BLaER1 treated with 17β-estradiol and CSF1 and Interleukin-3, amounts not matched to agents 10 nM and 100 nM (cell line): ENCODE measurements around the gene COBL.

Experiments used
- H3K27ac ChIP-seq, 11 experiments: shearing (Covaris generic); formaldehyde crosslinking; 2 replicates each; pipeline ENCODE4 v1.8.1; 2022
- H3K27me3 ChIP-seq, 11 experiments: shearing (Covaris generic); formaldehyde crosslinking; 2 replicates each; pipeline ENCODE4 v1.8.1; 2022
- H3K36me3 ChIP-seq, 11 experiments: shearing (Covaris generic); formaldehyde crosslinking; 2 replicates each; pipeline ENCODE4 v1.8.1; 2022
- H3K4me1 ChIP-seq, 10 experiments: shearing (Covaris generic); formaldehyde crosslinking; 2 replicates each; pipeline ENCODE4 v1.8.1; 2022
- H3K4me2 ChIP-seq, 11 experiments: shearing (Covaris generic); formaldehyde crosslinking; 2 replicates each; pipeline ENCODE4 v1.8.1; 2022
- H3K4me3 ChIP-seq, 10 experiments: shearing (Covaris generic); formaldehyde crosslinking; 2 replicates each; pipeline ENCODE4 v1.8.1; 2022
- H3K9ac ChIP-seq, 11 experiments: shearing (Covaris generic); formaldehyde crosslinking; 2 replicates each; pipeline ENCODE4 v1.8.1; 2022
- H3K9me3 ChIP-seq, 11 experiments: shearing (Covaris generic); formaldehyde crosslinking; replicated peaks in 1 of 11; 2 replicates each; pipeline ENCODE4 v1.8.1; 2022
- H4K20me1 ChIP-seq, 11 experiments: shearing (Covaris generic); formaldehyde crosslinking; 2 replicates each; pipeline ENCODE4 v1.8.1; 2022
- Cebpa-rat ChIP-seq, 11 experiments: shearing (Covaris generic); IDR thresholded peaks; 2 replicates each; pipeline ENCODE4 v1.8.1; 2022

The COBL gene

DNA sequence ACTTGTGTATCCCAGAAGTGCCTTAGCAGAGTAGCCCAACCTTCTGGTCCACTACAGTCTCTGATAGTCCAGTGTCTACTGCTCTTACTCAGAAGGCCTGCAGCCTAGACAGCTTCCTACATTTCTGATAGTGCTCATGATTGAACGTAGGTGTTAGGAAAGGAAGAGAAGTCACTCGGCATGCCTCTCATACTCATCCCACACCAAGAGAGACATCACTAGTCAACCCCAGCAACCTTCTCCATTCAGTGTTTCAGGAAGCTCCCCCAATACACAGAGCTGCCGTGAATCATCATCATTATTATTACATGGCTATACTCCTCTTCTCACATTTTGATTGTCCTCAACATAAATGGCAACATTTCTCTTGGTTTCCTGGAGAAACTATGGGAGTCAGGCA lies 166.4 kb downstream of the COBL start:
- no peak overlapping the region for H3K4me2 ChIP-seq
- no peak for TF ChIP-seq Cebpa-rat (IDR thresholded peaks at IDR 0.05)
- H3K4me3 ChIP-seq = no peak overlapping the region
- no peaks in the 10 kb centered on the region for H4K20me1 ChIP-seq
- H3K27ac ChIP-seq = no peak overlapping the region
- H3K9me3 ChIP-seq = peaks cover 31 to 50% (median 42%) of the 10 kb centered on the region in 11 experiments
- H3K9ac ChIP-seq = no peak overlapping the region
- H3K36me3 ChIP-seq = peaks cover 0 to 19% (median 7%) of the 10 kb centered on the region in 11 experiments; a peak in 8 of 22 replicates
- no peaks in the 10 kb centered on the region for H3K27me3 ChIP-seq
- H3K4me1 ChIP-seq = peaks cover 0 to 44% (median 29%) of the 10 kb centered on the region in 10 experiments; a peak in 14 of 20 replicates

GRCh38 chr7:51148216-51148615 lies 168.4 kb downstream of the COBL start:
- Histone ChIP-seq H3K27ac (no peak overlapping the region), H3K4me1 (peaks cover 6 to 44% (median 30%) of the 10 kb centered on the region in 10 experiments)

DNA sequence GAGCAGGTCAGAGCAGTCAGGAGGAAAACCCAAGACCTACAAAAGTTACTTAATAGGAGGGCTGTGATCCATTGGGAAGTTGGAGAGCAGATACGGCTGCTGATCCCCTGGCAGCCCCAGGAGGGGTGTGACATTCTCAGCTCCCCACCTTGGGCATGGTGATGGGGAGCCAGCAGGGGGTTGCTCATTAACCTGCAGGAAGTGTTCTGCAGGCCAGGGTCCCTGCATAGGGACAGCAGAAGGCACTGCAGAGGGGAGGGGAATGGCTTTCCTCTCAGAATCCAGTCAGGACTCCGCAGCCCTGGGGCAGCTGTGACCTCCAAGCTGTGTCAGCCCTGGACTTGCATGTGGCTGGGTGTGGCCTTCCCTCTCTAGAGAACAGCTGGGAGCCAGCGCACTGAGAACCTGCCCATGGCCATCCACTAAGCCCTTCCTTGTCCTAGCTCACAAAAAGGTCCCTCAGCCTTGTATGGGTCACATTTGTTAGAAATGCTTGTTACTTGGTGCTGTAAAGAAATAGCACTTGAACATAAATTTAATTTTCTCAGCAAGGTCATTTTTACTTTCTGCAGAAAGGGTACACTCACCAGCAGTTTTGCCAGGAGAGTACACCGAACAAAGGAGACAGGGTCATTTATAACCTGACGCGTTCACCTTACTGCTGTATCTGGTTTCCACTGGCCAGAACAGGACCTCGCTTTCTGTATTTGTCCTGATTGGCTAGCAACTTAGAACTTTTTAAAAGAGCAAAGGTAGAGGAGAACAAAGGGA lies 169.6 kb downstream of the COBL start:
- H3K27me3 ChIP-seq = no peaks in the 10 kb centered on the region
- no peak for TF ChIP-seq Cebpa-rat (IDR thresholded peaks at IDR 0.05)
- H3K9ac ChIP-seq = no peak overlapping the region
- H3K9me3 ChIP-seq = peaks cover 31 to 50% (median 42%) of the 10 kb centered on the region in 11 experiments
- H3K4me1 ChIP-seq = peaks cover 14 to 44% (median 32%) of the 10 kb centered on the region in 10 experiments
- no peaks in the 10 kb centered on the region for H4K20me1 ChIP-seq
- no peak overlapping the region for H3K27ac ChIP-seq
- H3K36me3 ChIP-seq = peaks cover 0 to 19% (median 7%) of the 10 kb centered on the region in 11 experiments; a peak in 8 of 22 replicates
- no peak overlapping the region for H3K4me2 ChIP-seq
- H3K4me3 ChIP-seq = peak overlapping the region in 3 of 10 experiments; percentile 15 to 30 (median 19); a peak in 2 of 20 replicates

More at GRCh38 chr7:51148216-51148615, 168.4 kb downstream of the COBL start:
- no peaks in the 10 kb centered on the region for H4K20me1 ChIP-seq
- H3K27me3 ChIP-seq = no peaks in the 10 kb centered on the region
- H3K9me3 ChIP-seq = peaks cover 31 to 50% (median 42%) of the 10 kb centered on the region in 11 experiments
- H3K4me2 ChIP-seq = no peak overlapping the region
- H3K4me3 ChIP-seq = no peak overlapping the region
- TF ChIP-seq Cebpa-rat (IDR thresholded peaks at IDR 0.05) = no peak
- peaks cover 0 to 19% (median 7%) of the 10 kb centered on the region in 11 experiments; a peak in 8 of 22 replicates for H3K36me3 ChIP-seq
- H3K9ac ChIP-seq = no peak overlapping the region

DNA sequence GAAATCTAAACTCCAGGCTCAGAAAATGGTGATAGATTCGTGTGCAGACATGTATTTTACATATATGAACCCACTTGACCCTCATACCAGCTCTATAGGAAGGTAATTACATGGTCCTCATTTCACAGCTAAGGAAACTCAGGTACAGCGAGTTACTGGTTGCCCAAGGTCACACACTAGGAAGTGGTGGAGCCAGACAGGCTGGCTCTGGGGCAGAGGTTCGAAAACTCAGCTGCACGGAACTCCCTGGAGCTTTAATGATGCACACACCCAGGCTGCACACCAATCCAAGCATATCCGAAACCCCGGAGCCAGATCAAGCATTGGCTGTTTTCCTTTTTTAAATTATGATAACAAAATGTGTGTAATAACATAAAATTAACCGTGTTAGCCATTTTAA lies 172.4 kb downstream of the COBL start:
- H3K36me3 ChIP-seq = peaks cover 0 to 19% (median 7%) of the 10 kb centered on the region in 11 experiments; a peak in 8 of 22 replicates
- H3K27me3 ChIP-seq = no peaks in the 10 kb centered on the region
- H4K20me1 ChIP-seq = no peaks in the 10 kb centered on the region
- TF ChIP-seq Cebpa-rat (IDR thresholded peaks at IDR 0.05) = no peak
- H3K4me1 ChIP-seq = peaks cover 32 to 64% (median 59%) of the 10 kb centered on the region in 10 experiments
- H3K4me2 ChIP-seq = peak overlapping the region; percentile 5 to 88 (median 74); a peak in 20 of 22 replicates
- H3K27ac ChIP-seq = peak overlapping the region in 4 of 11 experiments; percentile 9 to 51 (median 21); a peak in 4 of 22 replicates
- H3K9me3 ChIP-seq = peaks cover 31 to 42% (median 40%) of the 10 kb centered on the region in 11 experiments
- peak overlapping the region in 2 of 11 experiments; percentile 22 to 29; a peak in 2 of 22 replicates for H3K9ac ChIP-seq
- no peak overlapping the region for H3K4me3 ChIP-seq

- Histone ChIP-seq H3K4me1 (peaks cover 34 to 78% (median 71%) of the 10 kb centered on the region in 10 experiments), H3K27ac (peak overlapping the region in 3 of 11 experiments; percentile 6 to 51 (median 6); a peak in 2 of 22 replicates), H3K9me3 (peaks cover 22 to 29% (median 27%) of the 10 kb centered on the region in 11 experiments), H3K4me2 (peak overlapping the region; percentile 17 to 88 (median 74); a peak in 21 of 22 replicates), H3K36me3 (peaks cover 0 to 19% (median 7%) of the 10 kb centered on the region in 11 experiments; a peak in 8 of 22 replicates), H3K27me3 (no peaks in the 10 kb centered on the region), H3K9ac (peak overlapping the region in 2 of 11 experiments; percentile 6 to 29; a peak in 3 of 22 replicates), H4K20me1 (no peaks in the 10 kb centered on the region), H3K4me3 (no peak overlapping the region)
- no peak for TF ChIP-seq Cebpa-rat (IDR thresholded peaks at IDR 0.05)
Observed at GRCh38 chr7:51142741-51143385, 173.7 kb downstream of the COBL start.

GRCh38 chr7:51141451-51142003 lies 175.1 kb downstream of the COBL start:
- peak overlapping the region in 9 of 11 experiments; percentile 54 to 88 (median 75); a peak in 16 of 22 replicates for H3K4me2 ChIP-seq
- H3K27ac ChIP-seq = peak overlapping the region in 2 of 11 experiments; percentile 23 to 63; a peak in 3 of 22 replicates
- peaks cover 10 to 27% (median 19%) of the 10 kb centered on the region in 11 experiments for H3K9me3 ChIP-seq
- H3K4me1 ChIP-seq = peaks cover 34 to 83% (median 73%) of the 10 kb centered on the region in 10 experiments
- no peaks in the 10 kb centered on the region for H3K27me3 ChIP-seq
- H4K20me1 ChIP-seq = no peaks in the 10 kb centered on the region
- H3K36me3 ChIP-seq = peaks cover 0 to 6% (median 0%) of the 10 kb centered on the region in 11 experiments; a peak in 3 of 22 replicates
- H3K4me3 ChIP-seq = no peak overlapping the region
- no peak for TF ChIP-seq Cebpa-rat (IDR thresholded peaks at IDR 0.05)
- peak overlapping the region in 2 of 11 experiments; percentile 5 to 21; a peak in 2 of 22 replicates for H3K9ac ChIP-seq

GRCh38 chr7:51140199-51141164 lies 176.1 kb downstream of the COBL start:
- Histone ChIP-seq H3K4me1 (peaks cover 34 to 85% (median 75%) of the 10 kb centered on the region in 10 experiments), H3K27ac (peak overlapping the region in 8 of 11 experiments; percentile 22 to 63 (median 47); a peak in 14 of 22 replicates), H3K9ac (peak overlapping the region in 3 of 11 experiments; percentile 12 to 60 (median 24); a peak in 7 of 22 replicates), H3K36me3 (peaks cover 0 to under 1% (median 0%) of the 10 kb centered on the region in 11 experiments; a peak in 1 of 22 replicates), H3K9me3 (peaks cover 0 to 19% (median 9%) of the 10 kb centered on the region in 11 experiments; a peak in 14 of 22 replicates), H3K27me3 (no peaks in the 10 kb centered on the region), H3K4me2 (peak overlapping the region; percentile 54 to 88 (median 75)), H3K4me3 (peak overlapping the region in 1 of 10 experiments; percentile 4; a peak in 1 of 20 replicates), H4K20me1 (no peaks in the 10 kb centered on the region)
- TF ChIP-seq Cebpa-rat (IDR thresholded peaks at IDR 0.05) = no peak
